AG09309 (cell line): ENCODE measurements around the gene PADI3.

ENCODE experiments used
- DNase-seq: peaks from one replicate; pipeline ENCODE4 v3.0.0-alpha.2; 2010; ENCODE audit warnings: low read depth
- H3K4me3 ChIP-seq: 2 replicates; pipeline ENCODE4 v1.5.1; 2011; ENCODE audit warnings: mild to moderate bottlenecking, low read depth, low read length, moderate library complexity; ENCODE audit not compliant: control insufficient read depth
- TF ChIP-seq, protein P1 (sequence below): IDR thresholded peaks from 2 replicates; pipeline ENCODE4 v1.5.1; 2011; ENCODE audit warnings: mild to moderate bottlenecking, low read depth, low read length, inconsistent platforms; ENCODE audit not compliant: insufficient read depth, control insufficient read depth; ENCODE audit errors: missing control alignments

The PADI3 gene

DNA sequence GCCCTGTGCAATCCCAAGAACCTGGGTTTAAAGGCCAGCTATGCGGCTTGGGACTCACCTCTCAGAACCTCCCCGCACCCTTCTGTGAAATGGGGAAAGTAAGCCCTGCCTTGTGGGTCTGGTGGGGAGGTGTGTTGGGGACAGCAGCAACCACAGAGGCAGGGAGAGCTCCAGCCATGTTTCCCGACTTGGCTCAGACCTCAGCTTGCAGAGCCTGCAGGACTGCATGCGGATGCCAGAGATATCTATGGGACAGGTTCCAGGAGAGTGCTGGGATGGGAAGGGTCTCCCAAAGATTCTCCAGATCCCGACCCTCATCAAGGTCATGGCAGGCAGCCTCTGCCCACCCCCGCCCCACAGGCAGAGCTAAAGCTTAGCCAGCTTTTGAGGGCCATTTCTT lies 23.8 kb upstream of the PADI3 start:
- no peak overlapping the region for H3K4me3 ChIP-seq
- TF ChIP-seq, protein P1, sequence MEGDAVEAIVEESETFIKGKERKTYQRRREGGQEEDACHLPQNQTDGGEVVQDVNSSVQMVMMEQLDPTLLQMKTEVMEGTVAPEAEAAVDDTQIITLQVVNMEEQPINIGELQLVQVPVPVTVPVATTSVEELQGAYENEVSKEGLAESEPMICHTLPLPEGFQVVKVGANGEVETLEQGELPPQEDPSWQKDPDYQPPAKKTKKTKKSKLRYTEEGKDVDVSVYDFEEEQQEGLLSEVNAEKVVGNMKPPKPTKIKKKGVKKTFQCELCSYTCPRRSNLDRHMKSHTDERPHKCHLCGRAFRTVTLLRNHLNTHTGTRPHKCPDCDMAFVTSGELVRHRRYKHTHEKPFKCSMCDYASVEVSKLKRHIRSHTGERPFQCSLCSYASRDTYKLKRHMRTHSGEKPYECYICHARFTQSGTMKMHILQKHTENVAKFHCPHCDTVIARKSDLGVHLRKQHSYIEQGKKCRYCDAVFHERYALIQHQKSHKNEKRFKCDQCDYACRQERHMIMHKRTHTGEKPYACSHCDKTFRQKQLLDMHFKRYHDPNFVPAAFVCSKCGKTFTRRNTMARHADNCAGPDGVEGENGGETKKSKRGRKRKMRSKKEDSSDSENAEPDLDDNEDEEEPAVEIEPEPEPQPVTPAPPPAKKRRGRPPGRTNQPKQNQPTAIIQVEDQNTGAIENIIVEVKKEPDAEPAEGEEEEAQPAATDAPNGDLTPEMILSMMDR = no peak
- no peak for DNase-seq

DNA sequence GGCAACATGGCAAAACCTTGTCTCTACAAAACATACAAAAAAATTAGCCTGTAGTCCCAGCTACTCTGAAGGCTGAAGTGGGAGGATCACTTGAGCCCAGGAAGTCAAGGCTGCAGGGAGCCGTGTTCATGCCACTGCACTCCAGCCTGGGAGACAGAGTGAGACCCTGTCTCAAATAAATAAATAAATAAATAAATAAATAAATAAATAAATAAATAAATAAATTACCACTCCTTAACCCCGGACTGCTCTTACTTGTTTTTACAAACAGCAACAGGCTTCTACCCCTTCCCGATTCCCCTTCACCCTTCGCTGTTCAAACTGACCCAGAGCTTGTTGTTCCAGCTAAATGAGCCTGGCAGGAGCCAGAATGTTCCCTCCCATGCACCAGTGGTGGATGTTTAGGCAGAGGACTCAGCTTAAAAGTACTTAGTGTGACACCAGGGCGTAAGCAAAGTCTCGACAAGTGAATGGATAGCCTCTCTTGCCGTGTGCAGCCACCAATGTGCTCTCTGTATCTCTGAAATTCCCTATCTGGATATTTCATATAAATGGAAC lies 21.5 kb upstream of the PADI3 start:
- no peak for DNase-seq
- no peak overlapping the region for H3K4me3 ChIP-seq
- TF ChIP-seq, protein P1 = no peak

DNA sequence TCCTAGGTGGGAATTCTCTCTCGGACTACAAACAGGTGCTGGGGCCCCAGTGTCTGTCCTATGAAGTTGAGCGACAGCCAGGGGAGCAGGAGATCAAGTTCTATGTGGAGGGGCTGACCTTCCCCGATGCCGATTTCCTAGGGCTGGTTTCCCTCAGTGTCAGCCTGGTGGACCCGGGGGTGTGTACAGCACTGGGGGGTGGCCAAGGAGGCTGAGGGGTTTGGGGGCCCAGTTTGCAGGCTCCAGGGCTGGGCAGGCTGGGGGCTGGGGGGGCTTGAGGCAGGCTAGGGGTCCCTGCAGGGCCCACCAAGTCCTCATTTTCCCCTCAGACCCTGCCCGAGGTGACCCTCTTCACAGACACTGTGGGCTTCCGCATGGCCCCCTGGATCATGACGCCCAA lies 20.3 kb upstream of the PADI3 start:
- TF ChIP-seq, protein P1 = no peak
- no peak overlapping the region for H3K4me3 ChIP-seq
- DNase-seq = no peak

DNA sequence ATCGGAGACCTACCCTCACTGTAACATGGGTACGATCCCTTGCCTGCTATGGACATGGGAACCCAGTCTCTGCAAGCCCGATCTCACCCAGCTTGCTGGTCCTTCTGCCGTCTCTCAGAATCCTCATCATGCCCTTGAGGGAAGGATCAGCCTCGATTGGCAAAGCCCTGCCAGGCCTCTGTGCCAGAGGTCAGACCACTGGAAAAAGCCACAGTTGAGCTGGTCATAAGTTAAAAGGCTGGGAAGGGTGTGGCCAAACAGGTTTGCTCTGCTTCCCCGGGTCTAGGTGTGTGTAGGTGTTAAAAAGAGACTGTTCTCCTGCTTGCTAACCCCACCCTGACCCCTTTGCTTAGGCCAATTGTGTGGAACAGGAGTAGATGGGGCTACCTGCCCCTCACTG lies 19.5 kb upstream of the PADI3 start:
- DNase-seq = no peak

DNA sequence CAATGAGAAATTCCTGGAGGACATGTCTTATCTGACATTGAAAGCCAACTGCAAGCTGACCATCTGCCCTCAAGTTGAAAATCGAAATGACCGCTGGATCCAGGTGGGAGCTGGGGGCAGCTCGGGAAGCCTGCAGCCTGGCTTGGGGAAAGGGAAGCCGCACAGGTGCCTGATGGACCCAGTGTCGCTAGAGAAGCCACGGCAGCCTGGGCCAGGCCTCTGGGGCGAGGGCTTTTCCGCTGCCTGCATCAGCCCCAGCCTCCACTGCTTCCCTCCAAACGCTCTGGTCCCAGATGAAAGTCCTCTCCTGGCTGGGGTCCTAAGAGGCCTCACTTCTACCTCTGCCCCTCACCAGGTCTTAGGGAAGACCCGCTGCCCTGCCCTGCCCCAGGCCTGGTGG lies 18.8 kb upstream of the PADI3 start:
- DNase-seq = no peak
- TF ChIP-seq, protein P1 = no peak
- no peak overlapping the region for H3K4me3 ChIP-seq

More for the DNA sequence above, 19.5 kb upstream of the PADI3 start:
- TF ChIP-seq, protein P1 = no peak
- no peak overlapping the region for H3K4me3 ChIP-seq

DNA sequence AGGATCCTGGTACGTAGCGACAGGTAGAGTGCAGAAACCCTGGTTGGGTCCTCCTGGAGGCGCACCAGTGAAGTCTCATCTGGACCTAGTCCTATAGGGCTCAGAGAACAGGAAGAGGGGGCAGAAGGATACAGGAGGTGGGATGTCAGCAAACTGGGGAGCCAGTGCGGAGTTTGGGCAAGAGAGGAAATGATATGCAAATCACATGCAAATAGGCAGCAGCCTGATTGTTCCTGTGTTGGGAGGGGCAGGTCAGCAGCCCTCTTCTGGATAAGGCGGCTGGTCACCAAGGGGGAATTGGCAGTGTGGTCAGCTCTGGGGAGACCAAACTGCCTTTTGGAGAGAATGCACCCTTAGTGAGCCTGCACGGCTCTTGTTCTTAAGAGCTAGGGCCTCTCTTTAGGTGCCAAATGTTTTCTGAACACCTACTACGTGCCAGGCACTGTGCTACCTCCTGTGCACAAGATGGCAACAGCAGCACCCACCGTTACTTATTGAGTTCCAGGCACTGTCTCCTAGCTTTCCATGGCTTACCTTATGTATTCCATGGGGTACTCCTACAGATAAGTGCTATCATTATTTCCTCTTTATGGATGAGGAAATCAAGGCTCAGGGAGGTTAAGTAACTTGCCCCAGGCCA lies 18.1 kb upstream of the PADI3 start:
- no peak overlapping the region for H3K4me3 ChIP-seq
- TF ChIP-seq, protein P1 = no peak
- DNase-seq = no peak
